Esophagus (tissue), 2 donors: ENCODE results near the gene UBE3A. TPM values are rescaled to one million over a fixed set of nuclear protein-coding genes. Genes with fewer than 3 reads are reported as not detected.

ENCODE experiments used
- H3K27ac ChIP-seq, 2 donors: one replicate each; pipeline ENCODE4 v1.5.1; 2013; ENCODE audit warnings: low read depth in 2 of 2, mild to moderate bottlenecking in 2 of 2, inconsistent platforms in 1 of 2, low read length in 1 of 2, moderate library complexity in 1 of 2
- H3K27me3 ChIP-seq, 2 donors: one replicate each; pipeline ENCODE4 v1.6.1; 2013; ENCODE audit warnings: low read length in 2 of 2, control low read depth in 1 of 2, mild to moderate bottlenecking in 1 of 2; ENCODE audit not compliant: insufficient read depth in 2 of 2, control insufficient read depth in 1 of 2
- H3K36me3 ChIP-seq, 2 donors: one replicate each; pipeline ENCODE4 v1.6.1; 2013; ENCODE audit warnings: low read length in 1 of 2; ENCODE audit not compliant: control insufficient read depth in 2 of 2, insufficient read depth in 2 of 2
- H3K4me1 ChIP-seq, 2 donors: one replicate each; pipeline ENCODE4 v1.6.1; 2013; ENCODE audit warnings: low read length in 1 of 2; ENCODE audit not compliant: control insufficient read depth in 2 of 2, insufficient read depth in 2 of 2
- H3K4me3 ChIP-seq, 2 donors: one replicate each; pipeline ENCODE4 v1.5.1; 2013; ENCODE audit warnings: low read length in 2 of 2, mild to moderate bottlenecking in 2 of 2, low read depth in 1 of 2, moderate library complexity in 1 of 2
- H3K9me3 ChIP-seq, 2 donors: one replicate each; pipeline ENCODE4 v1.6.1; 2013; ENCODE audit warnings: mild to moderate bottlenecking in 2 of 2, low read depth in 1 of 2, low read length in 1 of 2, moderate library complexity in 1 of 2; ENCODE audit not compliant: control insufficient read depth in 2 of 2, insufficient read depth in 1 of 2
- WGBS, 2 donors: extraction: QIAGEN DNeasy Blood & Tissue Kit; methylation state at CpG; one replicate each; pipeline ENCODE4 v1.1.7; 2013; 5-methylcytosine and 5-hydroxymethylcytosine counted together
- polyA plus RNA-seq, 2 donors: library from polyadenylated mRNA; stranded (reverse); fragments of 200-250 nt; gene quantifications; one replicate each; pipeline ENCODE4 v1.2.3, GENCODE V29; 2013
- donor health status: healthy with polysubstance abuse.
- donor health status: Bipolar disorder and iron deficiency.

UBE3A gene
- 10 to 100 TPM; 14.8 to 15.1 TPM for polyA plus RNA-seq

GRCh38 chr15:25438601-25439368 lies at the start of gene UBE3A:
Gene UBE3A (minus strand): TSS chr15:25439024. CDS start chr15:25409107, 29,917 bp downstream.
- Histone ChIP-seq H3K4me3 (peak within 1 kb of the TSS; percentile 90 to 97), H3K9me3 (no peaks in the 10 kb centered on the region), H3K27me3 (no peaks in the 10 kb centered on the region), H3K36me3 (no peaks in the 10 kb centered on the region), H3K4me1 (no peaks in the 10 kb centered on the region), H3K27ac (peak within 1 kb of the TSS; percentile 97)
- WGBS, 2 donors, result 0 to 1% methylated on average over 78 to 97 of the region's 97 CpGs

GRCh38 chr15:25487226-25487884 lies 48.5 kb upstream of the UBE3A start:
- no peaks in the 10 kb centered on the region for H3K4me1 ChIP-seq
- no peaks in the 10 kb centered on the region for H3K36me3 ChIP-seq
- no peaks in the 10 kb centered on the region for H3K27me3 ChIP-seq
- H3K4me3 ChIP-seq, result no peak overlapping the region
- no peak overlapping the region for H3K27ac ChIP-seq
- WGBS, 2 donors, result 67 to 71% methylated on average over 5 of the region's 5 CpGs
- no peaks in the 10 kb centered on the region for H3K9me3 ChIP-seq

- H3K36me3 ChIP-seq, result no peaks in the 10 kb centered on the region
- no peak overlapping the region for H3K4me3 ChIP-seq
- H3K9me3 ChIP-seq, result no peaks in the 10 kb centered on the region
- WGBS, 2 donors, result 65 to 73% methylated on average over 1 of the region's 1 CpG
- no peak overlapping the region for H3K27ac ChIP-seq
- no peaks in the 10 kb centered on the region for H3K4me1 ChIP-seq
- H3K27me3 ChIP-seq, result no peaks in the 10 kb centered on the region
Observed at GRCh38 chr15:25486051-25486450, 47.2 kb upstream of the UBE3A start.

- H3K4me1 ChIP-seq, result peaks cover 0 to 7% of the 10 kb centered on the region in 2 donors
- H3K4me3 ChIP-seq, result no peak overlapping the region
- H3K27me3 ChIP-seq, result no peaks in the 10 kb centered on the region
- peak overlapping the region; percentile 24 to 78 for H3K27ac ChIP-seq
- 9 to 12% methylated on average over 14 of the region's 14 CpGs for WGBS, 2 donors
- H3K36me3 ChIP-seq, result no peaks in the 10 kb centered on the region
- no peaks in the 10 kb centered on the region for H3K9me3 ChIP-seq
Observed at GRCh38 chr15:25481208-25481859, 42.5 kb upstream of the UBE3A start.

GRCh38 chr15:25478313-25478712 lies 39.5 kb upstream of the UBE3A start:
- H3K9me3 ChIP-seq, result no peaks in the 10 kb centered on the region
- peaks cover 0 to 7% of the 10 kb centered on the region in 2 donors for H3K4me1 ChIP-seq
- 83 to 87% methylated on average over 3 of the region's 3 CpGs for WGBS, 2 donors
- no peak overlapping the region for H3K27ac ChIP-seq
- H3K36me3 ChIP-seq, result no peaks in the 10 kb centered on the region
- no peaks in the 10 kb centered on the region for H3K27me3 ChIP-seq
- H3K4me3 ChIP-seq, result no peak overlapping the region

- Histone ChIP-seq H3K36me3 (no peaks in the 10 kb centered on the region), H3K4me1 (peaks cover 0 to 7% of the 10 kb centered on the region in 2 donors), H3K27me3 (no peaks in the 10 kb centered on the region), H3K4me3 (no peak overlapping the region), H3K9me3 (no peaks in the 10 kb centered on the region), H3K27ac (no peak overlapping the region)
- WGBS, 2 donors, result 91 to 93% methylated on average over 5 of the region's 5 CpGs
Observed at GRCh38 chr15:25477816-25478215, 39.0 kb upstream of the UBE3A start.

GRCh38 chr15:25474251-25474650 lies 35.4 kb upstream of the UBE3A start:
- Histone ChIP-seq H3K36me3 (no peaks in the 10 kb centered on the region), H3K27me3 (no peaks in the 10 kb centered on the region), H3K27ac (no peak overlapping the region), H3K4me1 (no peaks in the 10 kb centered on the region), H3K9me3 (no peaks in the 10 kb centered on the region), H3K4me3 (no peak overlapping the region)
- 73 to 91% methylated on average over 4 of the region's 4 CpGs for whole genome bisulfite sequencing, 2 donors

GRCh38 chr15:25470230-25470629 lies 31.4 kb upstream of the UBE3A start:
- H3K4me1 ChIP-seq, result peaks cover 6 to 8% of the 10 kb centered on the region in 2 donors
- H3K36me3 ChIP-seq, result no peaks in the 10 kb centered on the region
- 71 to 85% methylated on average over 1 of the region's 1 CpG for WGBS, 2 donors
- H3K9me3 ChIP-seq, result no peaks in the 10 kb centered on the region
- no peak overlapping the region for H3K4me3 ChIP-seq
- H3K27ac ChIP-seq, result no peak overlapping the region
- no peaks in the 10 kb centered on the region for H3K27me3 ChIP-seq

- H3K27ac ChIP-seq, result no peak overlapping the region
- no peak overlapping the region for H3K4me3 ChIP-seq
- H3K27me3 ChIP-seq, result no peaks in the 10 kb centered on the region
- H3K36me3 ChIP-seq, result no peaks in the 10 kb centered on the region
- WGBS, 2 donors, result 24% methylated on average over 1 of the region's 1 CpG
- H3K4me1 ChIP-seq, result peaks cover 6 to 8% of the 10 kb centered on the region in 2 donors
- no peaks in the 10 kb centered on the region for H3K9me3 ChIP-seq
Observed at GRCh38 chr15:25469377-25469776, 30.6 kb upstream of the UBE3A start.
